HG03460 (cell line): ENCODE results near the gene TRMT10C.
A peak's percentile ranks its signal among the peaks of the same experiment; 100 is the strongest.
"Not testable (repeated sequence)": the region's sequence is repeated elsewhere in the genome, so short reads cannot be mapped to it uniquely, and the experiment has no call there.

Experiments used
- ATAC-seq: cut with Tn5 transposase; IDR thresholded peaks from one replicate; pipeline ENCODE4 v1.9.1; 2021; ENCODE audit not compliant: unreplicated experiment

Gene TRMT10C

DNA sequence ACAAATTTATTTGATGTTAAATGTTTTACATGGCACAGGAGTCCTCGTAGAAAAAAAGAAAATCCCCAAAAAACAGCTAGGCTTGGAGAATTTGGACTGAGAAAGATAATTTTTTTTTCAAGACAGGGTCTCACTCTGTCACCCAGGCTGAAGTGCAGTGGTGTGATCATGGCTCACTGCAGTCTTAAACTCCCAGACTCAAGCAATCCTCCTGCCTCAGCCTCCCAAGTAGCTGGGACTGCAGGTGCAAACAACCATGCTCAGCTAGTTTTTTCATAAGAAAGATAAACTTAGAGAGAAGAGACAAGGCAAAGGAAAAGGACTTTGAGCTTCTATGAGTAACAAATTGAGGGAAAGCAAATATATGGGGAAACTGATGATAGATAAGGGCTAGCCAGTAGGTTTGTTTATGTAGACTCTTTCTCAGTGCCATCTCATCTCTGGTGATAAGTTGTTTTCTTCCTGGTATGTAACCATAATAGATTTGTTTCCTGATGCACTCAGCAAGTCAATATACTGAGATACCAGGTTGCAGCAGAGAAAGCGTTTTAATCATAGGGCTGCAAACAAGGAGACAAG lies 13.1 kb upstream of the TRMT10C start:
- no peak for ATAC-seq

DNA sequence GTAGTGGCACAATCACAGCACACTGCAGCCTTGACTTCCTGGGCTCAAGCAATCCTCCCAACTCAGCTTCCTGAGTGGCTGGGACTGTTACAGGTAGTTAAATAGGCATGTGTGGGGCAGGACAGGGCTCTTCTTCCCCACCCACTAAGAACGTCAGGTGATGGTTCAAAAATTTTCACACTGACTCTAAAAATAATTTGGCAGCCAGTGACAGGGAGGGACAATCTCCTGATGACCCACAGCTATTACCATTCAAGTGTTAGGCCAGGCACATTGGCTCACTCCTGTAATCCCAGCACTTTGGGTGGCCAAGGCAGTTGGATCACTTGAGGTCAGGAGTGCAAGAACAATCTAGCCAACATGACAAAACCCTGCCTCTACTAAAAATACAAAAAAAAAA lies 12.2 kb upstream of the TRMT10C start:
- ATAC-seq = no peak

DNA sequence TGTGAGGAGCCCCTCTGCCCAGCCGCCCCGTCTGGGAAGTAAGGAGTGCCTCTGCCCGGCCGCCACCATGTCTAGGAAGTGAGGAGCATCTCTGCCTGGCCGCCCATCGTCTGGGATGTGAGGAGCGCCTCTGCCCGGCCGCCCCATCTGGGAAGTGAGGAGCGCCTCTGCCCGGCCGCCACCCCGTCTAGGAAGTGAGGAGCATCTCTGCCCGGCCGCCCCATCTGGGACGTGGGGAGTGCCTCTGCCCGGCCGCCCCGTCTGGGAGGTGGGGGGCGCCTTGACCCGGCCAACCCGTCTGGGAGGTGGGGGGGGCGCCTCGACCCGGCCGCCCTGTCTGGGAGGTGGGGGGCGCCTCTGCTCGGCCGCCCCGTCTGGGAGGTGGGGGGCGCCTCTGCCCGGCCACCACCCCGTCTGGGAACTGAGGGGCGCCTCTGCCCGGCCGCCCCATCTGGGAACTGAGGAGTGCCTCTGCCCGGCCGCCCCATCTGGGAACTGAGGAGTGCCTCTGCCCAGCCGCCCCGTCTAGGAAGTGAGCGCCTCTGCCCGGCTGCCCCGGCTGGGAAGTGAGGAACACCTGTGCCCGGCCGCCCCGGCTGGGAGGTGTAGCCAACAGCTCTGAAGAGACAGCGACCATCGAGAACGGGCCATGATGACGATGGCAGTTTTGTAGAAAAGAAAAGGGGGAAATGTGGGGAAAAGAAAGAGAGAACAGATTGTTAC lies 10.1 kb upstream of the TRMT10C start:
- not testable (repeated sequence) for ATAC-seq

DNA sequence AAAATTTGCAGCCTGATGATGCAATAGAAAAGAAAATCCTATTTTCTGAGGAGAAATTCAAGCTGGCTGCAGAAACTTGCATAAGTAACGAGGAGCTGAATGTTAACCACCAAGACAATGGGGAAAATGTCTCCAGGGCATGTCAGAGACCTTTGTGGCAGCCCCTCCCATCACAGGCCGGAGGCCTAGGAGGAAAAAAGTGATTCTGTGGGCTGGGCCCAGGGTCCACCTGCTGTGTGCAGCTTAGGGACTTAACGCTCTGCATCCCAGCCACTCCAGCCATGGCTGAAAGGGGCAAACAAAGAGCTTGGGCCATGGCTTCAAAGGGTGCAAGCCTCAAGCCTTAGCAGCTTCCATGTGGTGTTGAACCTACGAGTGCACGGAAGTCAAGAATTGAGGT lies 8.3 kb upstream of the TRMT10C start:
- not testable (repeated sequence) for ATAC-seq

DNA sequence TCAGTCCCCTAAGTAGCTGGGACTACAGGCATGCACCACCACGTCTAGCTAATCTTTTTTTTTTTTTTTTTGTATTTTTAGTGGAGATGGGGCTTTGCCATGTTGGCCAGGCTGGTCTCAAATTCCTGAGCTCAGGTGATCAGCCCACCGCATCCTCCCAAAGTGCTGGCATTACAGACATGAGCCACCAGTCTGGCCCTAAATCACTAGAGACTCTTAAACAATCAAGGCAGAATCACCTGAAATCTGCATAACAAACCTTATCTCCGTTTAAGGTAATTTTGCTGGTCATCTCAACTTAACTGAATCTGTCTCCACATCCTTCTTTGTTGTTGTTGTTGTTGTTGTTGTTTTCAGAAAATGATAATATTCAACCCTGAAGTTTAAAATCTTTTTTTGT lies 5.6 kb upstream of the TRMT10C start:
- no peak for ATAC-seq

DNA sequence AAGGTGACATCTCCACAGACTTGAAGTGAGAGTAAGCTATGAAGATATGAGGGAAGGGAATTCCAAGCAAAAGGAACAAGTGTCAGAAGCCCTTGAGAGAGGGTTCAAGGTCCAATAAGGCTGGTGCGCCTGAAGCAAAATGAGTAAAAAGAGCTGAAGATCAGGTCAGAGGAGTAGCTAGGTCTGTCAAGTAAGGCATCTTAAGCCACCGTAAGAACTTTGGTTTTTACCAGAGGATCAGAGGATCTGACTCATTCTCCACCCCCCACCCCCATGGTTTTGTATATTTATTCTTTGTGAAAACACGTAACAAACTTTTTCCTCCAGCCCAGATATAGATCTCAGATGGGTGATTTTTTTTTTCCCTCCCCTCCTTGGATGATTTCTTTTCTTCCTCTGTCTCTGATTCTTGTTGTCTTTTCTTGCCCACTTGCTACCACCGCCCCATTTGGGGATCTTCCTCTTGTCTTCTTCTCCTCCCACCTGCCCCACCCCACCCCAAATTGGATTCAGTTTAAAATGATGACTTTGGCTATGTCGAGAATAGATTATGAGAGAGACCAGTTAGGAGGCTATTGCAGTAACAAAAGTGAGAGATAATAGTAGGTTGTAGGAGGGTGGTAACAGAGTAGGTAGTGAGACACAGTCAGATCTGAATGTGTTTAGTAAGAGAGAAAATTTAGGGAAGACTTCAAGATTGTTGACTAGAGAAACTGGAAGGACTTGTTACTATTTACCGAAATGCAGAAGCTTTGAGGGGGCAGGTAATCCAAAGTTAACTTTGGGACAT lies 6.1 kb downstream of the TRMT10C start:
- no peak for ATAC-seq

DNA sequence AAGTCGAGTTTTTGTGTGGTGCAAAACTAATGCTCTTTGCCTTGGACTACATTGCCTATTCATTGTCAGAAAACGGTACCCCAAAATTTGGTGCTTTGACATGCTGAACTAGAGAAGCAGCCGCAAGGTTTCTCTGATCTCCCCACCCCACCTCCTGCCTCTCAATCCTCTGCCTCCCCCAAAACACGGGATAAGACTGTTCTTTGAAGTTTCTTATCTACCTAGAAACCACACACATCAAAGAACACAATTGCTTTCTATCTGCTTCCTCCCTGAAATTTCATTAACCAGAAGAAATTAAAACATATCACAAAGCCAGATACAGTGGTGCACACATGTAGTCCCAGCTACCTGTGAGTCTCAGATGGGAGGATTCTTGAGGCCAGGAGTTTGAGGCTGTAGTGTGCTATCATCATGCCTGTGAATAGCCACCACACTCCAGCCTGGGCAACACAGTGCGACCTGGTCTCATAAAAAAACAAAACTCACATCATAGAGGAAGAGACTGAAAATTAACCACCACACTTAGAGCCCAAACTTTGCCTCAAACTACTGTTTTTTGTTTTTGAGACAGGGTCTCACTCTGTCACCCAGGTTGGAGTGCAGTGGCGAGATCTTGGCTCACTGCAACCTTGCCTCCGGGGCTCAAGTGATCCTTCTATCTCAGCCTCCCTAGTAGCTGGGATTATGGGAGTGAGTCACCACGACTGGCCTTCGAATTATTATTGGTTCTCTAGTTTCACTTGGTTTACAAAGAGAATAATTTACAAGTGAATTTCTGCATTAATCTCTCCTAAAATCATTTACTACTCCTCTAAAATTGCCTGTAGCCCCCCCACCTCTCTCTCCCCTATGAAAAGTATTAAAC lies 9.6 kb downstream of the TRMT10C start:
- no peak for ATAC-seq

- ATAC-seq = peak; percentile 90
These were observed 12.1 kb downstream of the TRMT10C start, which contains the start of gene PCNP for GRCh38 chr3:101573449-101574387. Gene PCNP, plus strand, starts transcription at chr3:101574180. Its CDS starts 36 bp downstream, at chr3:101574216.

- peak; percentile 46 for ATAC-seq
These were observed 12.9 kb downstream of the TRMT10C start for GRCh38 chr3:101574388-101575112.

DNA sequence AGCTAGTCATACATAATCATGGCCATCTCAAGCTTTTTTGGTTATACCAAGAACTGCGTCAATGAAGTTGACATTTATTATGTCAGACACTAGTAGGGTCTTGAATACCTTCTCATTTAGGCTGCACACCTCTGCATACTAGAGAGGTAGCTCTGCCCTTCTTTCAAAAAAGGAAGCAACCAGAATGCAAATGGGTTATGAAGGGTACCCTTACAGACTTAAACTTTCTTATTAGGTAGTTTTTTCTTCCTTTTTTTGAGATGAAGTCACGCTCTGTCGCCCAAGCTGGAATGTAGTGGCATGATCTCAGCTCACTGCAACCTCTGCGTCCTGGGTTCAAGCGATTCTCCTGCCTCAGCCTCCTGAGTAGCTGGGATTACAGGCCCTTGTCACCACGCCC lies 15.6 kb downstream of the TRMT10C start:
- no peak for ATAC-seq

DNA sequence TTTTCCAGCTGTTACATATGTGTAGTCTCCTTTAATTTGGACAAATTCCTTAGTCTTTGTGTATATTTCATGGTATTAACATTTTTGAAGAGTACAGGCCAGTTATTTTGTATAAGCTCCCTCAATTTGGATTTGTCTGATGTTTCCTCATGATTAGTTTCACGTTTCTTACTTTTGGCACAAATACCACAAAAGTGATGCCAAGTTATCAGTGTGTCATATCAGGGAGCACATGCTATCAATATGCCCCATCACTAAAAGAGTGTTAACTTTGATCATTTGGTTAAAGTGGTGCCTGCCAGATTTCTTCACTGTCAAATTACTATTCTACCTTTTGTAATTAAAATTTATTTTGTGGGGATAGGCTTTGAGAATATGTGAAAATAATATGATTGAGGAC lies 26.9 kb downstream of the TRMT10C start:
- no peak for ATAC-seq

GRCh38 chr3:101591071-101591470 lies 29.4 kb downstream of the TRMT10C start:
- no peak for ATAC-seq

DNA sequence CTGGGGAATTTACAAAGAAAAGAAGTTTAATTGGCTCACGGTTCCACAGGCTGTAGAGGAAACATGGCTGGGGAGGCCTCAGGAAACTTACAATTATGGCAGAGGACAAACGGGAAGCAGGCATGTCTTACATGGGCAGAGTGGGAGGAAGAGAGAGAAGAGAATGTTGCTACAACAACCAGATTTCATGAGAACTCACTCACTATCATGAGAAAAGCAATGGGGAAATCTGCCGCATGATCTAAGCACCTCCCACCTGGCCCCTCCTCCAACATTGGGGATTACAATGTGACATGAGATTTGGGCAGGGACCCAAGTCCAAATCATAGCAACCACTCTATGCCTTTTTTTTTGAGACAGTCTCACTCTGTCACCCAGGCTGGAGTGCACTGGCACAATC lies 41.1 kb downstream of the TRMT10C start:
- ATAC-seq = no peak

GRCh38 chr3:101603184-101603583 lies 41.5 kb downstream of the TRMT10C start:
- no peak for ATAC-seq

GRCh38 chr3:101605398-101605797 lies 43.7 kb downstream of the TRMT10C start:
- not testable (repeated sequence) for ATAC-seq

DNA sequence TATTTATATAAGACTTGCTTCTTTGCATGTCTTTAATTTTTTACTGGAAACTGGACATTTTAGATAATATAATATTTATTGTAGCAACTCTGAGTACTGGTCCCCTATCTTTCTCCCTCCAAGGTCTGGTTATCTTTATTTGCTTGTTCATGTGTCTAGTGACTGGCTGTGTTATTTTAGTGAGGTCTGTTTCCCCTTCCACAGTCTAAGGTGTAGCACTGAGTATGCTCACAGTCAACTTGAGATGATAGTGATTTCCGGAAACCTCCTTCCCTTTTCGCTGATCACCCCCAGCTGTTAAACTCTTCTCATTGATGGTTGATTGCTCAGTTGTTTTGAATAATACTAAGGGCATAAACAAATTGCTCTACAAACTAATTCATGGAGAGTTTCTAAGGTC lies 49.4 kb downstream of the TRMT10C start:
- ATAC-seq = no peak

DNA sequence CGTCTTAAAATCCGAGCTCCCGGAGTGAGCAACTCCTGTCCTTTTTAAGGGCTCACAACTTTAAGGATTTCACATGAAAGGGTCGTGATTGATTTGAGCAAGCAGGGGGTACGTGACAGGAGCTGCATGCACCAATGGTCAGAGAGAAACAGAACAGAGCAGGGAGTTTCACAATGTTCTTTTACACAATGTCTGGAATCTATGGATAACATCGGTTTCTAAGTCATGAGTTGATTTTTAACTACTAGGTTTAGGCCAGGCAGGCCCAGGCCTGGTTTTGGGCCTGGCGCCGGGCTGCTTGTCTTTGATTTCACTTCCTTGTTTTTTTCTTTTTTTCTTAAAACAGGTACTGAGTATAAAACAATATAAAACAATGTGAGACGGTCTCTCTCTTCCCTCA lies 51.3 kb downstream of the TRMT10C start:
- ATAC-seq = not testable (repeated sequence)

DNA sequence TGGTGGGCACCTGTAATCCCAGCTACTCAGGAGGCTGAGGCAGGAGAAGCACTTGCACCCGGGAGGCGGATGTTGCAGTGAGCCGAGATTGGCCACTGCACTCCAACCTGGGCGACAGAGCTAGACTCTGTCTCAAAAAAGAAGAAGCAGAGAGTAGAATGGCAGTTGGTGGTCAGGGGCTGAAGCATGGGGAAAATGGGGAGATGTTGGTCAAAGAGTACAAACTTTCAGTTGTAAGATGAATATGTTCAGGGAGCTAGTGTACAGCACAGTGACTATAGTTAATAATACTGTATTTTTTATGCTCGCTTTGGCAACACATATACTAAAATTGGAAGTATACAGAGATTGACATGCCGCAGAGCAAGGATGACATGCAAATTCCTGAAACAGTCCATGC lies 53.9 kb downstream of the TRMT10C start:
- no peak for ATAC-seq
